Stimulated activated CD4-positive, alpha-beta T cell treated with anti-CD3 and anti-CD28 coated beads, Interleukin-1b, Interleukin-23, amount 100 ng/mL, for 24 hours (primary cell): Measurements from ENCODE around the gene GRPEL2.
"Not testable (repeated sequence)": the region's sequence is repeated elsewhere in the genome, so short reads cannot be mapped to it uniquely, and the experiment has no call there.

ENCODE experiments used
- DNase-seq, 4 experiments: peaks; one replicate each; pipeline ENCODE4 v3.0.0-alpha.2; 2020; ENCODE audit warnings: low read depth in 4 of 4, low spot score in 1 of 4

GRPEL2 gene

GRCh38 chr5:149375434-149375833 lies 30.1 kb downstream of the GRPEL2 start:
- DNase-seq: no peak

DNA sequence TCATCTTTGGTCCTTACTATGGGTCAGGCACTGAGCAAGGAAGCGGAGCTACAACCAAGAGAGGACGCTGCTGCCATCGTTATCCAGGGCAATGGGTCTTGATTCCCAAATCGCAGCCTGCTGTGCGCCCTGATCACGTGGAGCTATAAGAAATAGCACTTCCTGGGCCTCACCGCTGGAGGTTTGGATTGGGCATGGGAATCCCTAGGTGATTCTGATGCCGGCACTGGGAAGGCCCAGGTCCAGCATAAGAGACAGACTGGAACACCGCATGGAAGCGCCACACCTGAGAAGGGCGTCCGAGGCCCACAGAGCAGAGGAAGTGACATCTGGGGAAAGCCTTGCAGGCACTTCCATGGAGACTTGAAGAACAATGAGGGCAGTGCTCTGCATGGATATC lies 30.8 kb downstream of the GRPEL2 start:
- no peak for DNase-seq

- no peak for DNase-seq
Measured at GRCh38 chr5:149376711-149377447, 31.6 kb downstream of the GRPEL2 start.

- no peak for DNase-seq
Measured at GRCh38 chr5:149378241-149378820, 33.0 kb downstream of the GRPEL2 start.

DNA sequence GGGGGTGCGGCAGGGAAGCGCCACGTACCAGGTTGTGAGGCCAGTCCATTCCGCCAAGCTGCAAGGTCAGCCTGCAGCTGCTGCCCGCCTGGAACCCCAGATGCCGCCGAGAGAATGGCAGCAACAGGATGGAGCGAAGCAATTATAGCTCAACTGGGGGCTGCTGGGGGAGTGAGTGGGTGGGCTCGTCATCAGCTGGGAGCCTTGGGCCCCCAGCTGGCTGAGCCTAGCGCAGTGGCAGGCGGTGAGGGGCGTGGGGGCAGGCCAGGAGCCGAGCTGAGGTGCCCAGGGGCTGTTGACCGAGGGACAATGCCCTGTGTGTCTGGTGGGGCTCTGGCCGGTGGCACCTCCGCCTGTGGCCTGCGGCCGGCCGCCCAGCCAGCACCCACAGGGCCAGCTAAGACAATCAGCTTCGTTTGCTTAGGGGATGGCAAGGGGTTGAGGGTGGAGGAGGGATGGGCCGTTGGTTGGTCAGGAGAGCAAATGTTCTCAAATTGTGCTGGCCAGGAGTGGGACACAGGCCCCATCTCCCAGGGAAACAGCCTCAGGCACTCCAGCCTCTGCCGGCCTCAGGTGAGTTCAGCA lies 34.0 kb downstream of the GRPEL2 start, which contains the start of gene IL17B:
IL17B (minus strand) TSS at position 116 of the 585 bp plus-strand sequence; CDS start at position 49, 67 bp downstream.
- DNase-seq: no peak

DNA sequence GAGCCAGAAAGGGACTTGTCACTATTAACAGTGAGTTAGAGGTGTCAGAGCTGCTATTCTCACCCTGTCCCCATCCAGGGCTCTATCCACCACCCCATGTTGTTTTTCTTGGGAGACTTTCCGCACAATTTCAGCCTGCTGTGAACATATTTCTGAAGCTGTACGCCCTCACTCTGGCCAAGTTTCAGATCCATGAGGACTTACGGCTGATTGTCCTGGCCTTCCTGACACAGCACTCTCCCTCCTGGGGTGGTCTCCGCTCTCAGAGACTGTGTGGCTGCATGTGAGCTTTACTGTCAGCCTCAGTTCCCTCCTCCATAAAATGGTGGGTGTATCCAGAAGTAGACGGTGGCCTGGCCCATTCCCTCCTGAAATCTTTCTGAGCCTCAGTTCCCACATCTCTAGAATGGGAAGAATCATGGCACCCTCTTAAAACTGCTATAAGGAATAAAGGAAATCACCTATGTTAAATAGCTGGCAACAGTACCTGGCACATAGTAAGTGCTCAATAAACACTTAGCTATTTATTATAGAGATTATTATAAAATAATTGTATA lies 34.6 kb downstream of the GRPEL2 start:
- no peak for DNase-seq

DNA sequence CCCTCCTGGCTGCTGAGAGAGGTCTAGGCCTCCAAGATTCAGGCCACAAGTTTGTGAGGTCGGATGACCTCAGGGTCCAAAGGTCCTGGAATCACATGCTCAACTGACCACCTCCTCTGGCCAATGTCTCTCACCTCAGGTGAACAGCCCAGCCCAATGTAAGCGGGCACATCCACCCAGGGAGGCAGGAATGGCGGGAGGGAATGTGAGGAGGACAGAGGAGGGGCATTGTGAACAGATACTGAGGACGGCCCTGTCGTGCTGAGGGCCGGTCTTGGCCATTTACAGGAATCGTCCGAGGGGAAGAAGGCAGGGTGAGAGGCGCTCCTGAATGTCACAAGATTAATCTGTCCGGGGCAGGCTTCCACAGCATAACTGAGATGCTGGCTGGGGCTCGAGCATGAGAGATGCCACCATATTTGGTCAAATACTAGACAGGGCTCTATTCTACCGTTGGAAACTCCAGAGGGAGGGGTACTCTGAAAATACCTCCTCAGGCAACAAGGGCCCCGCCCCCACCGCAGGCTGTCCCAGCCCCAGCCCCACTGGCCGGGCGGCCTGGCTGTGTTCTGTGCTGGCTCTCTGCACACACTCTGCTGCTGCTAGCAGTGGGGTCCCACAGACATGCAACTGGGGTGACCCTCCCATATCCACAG lies 35.3 kb downstream of the GRPEL2 start:
- no peak for DNase-seq

GRCh38 chr5:149381261-149381985 lies 36.1 kb downstream of the GRPEL2 start:
- DNase-seq: no peak

DNA sequence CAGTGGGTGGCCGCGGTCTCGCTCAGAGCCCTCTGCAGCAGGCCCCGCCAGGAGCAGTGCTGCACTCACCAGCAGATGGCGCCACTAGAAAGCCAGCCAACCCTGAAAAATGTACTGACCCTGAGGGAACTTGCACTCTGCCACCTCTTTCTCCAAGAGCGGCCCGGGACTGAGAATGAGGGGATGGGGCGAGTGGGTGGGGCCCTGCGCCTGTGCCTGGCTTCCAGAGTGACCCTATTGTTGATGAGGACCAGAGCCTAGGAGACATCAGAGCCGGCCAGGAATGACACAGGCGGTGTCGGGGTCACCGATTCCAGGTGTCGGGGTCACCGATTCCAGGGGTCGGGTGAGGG lies 36.7 kb downstream of the GRPEL2 start:
- DNase-seq: peak; percentile 63 to 74 (median 67)

DNA sequence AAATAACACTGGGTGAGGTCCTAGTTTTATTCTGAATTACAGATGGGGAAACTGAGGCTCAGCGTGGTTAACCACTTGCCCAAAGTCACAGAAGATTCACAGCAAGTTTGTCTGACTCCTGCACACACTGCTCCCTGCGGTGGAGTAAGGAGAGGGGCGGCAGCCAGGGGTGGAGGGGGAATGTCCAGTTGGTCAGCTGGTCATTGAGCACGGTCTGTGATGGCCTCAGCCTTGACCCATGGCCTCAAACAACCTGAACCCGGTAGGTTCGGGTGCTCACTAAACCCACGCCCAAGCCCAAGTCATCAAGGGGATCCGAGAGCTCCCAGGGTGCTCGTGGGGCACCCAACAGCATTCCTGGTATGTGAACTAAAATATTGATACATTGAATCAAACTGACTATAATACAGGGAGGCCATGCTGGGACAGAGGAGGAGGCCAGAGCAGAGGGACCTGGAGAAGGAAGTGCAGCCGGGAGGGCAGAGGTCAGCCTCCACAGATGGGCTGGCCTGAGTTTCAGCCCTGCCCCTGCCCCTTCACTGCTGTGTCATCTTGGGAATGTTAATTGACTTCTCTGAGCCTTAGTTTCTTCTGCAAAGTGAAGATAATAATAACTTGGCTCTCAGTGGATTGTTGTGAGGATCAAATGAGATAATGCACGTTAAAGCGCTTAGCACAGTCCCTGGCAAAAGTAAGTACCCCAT lies 37.4 kb downstream of the GRPEL2 start:
- DNase-seq: no peak

DNA sequence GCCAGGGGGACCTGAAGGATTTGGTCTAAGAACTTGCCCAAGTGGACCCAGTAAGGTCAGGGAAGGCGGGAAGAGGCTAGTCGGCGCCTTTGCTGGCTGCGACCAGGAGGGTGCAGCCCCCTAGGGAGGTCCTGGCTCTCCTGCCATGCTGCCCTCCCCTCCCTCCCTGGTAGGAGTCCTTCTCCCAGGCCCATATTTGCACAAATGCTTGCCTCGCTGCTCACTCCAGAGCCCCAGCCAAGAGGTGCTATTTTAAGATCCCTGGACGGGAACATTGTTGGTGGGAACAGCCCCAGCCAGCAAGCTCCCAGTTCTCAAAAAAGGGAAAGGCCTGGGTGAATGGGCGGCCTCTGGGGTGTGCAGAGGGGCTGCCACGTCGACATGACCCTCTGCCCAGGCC lies 38.1 kb downstream of the GRPEL2 start:
- DNase-seq: no peak

DNA sequence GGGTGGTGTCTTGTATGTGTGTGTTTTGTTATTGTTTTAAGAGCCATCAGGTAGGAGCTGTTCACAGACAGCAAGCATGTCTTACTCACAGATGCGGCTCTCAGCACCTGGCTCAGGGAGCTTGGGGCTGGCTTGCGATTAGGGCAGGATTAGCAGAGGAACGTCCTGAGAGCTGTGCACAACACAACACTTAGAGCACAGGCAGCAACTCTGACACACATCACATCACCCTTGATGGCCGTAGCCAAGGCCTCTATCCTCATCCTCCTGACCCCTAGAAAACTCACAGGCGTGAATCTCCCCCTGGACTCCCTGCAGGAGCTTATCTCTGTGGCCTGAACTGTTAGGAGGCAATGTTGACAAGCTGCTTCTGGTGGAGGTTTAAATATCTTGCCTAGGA lies 40.9 kb downstream of the GRPEL2 start:
- no peak for DNase-seq

DNA sequence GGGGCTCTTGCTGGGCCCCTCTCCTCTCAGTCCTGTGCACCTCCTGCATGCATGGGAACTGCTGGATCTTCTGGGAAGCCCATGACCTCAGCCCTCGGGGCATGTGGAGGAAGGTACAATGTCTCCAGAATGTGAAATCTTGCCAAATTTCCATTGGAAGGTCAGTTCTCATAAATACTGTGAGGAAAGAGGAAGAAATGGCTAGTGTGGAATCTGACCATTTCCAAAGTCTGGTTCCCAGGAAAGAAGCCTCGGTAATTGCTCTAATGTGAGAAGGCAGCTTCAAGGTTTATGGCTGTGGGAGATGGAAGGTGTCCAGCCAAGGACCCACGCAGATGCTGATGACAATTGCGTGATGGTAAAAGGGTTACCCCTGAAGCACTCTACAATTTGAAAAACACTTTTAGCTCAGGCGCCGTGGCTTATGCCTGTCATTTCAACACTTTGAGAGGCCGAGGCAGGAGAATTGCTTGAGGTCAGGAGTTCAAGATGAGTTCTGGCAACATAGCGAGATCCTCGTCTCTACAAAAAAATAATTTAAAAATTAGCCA lies 41.9 kb downstream of the GRPEL2 start:
- DNase-seq: no peak

DNA sequence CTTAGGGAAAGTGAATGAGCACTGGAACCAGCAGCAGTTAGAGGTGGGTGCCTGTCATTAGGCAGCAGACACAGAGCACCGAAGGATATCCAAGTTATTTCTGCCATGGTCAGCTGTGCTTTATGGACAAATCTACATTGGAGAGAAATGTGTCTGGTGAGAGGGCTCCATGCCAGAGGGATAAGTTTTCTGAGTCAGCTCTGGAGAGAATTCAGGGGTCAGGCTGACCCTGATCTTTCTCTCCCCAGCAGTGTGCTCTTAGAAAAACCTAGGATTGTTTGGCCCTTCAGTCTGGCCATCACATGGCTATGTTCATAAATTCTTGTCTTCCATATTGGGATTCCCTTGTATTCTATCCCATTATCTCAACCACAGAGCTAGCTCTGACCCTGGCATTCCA lies 42.7 kb downstream of the GRPEL2 start:
- no peak for DNase-seq

GRCh38 chr5:149388498-149389190 lies 43.3 kb downstream of the GRPEL2 start:
- no peak for DNase-seq

GRCh38 chr5:149389552-149390495 lies 44.5 kb downstream of the GRPEL2 start:
- DNase-seq: no peak

- not testable (repeated sequence) for DNase-seq
Measured at GRCh38 chr5:149391076-149391475, 45.8 kb downstream of the GRPEL2 start.

DNA sequence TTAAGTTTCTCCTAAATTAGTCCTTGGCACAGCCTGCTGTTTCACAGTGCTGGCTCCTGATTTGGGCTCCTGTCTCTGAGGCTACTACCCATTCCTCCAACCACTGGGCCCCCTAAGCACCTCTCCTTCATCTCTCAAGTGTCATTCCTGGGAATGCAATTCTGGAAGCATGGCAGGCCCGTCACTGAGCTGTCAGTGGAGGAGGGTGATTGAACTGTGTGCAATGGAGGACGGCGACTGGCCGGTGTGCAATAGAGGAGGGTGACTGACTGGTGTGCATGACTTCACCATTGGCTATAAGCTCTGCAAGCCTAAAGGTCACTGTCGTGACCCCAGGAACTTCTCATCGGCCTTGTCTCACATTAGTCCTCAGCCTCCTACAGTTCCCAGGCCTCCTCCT lies 46.2 kb downstream of the GRPEL2 start:
- no peak for DNase-seq
